GM12878 (cell line): Measurements from ENCODE around the gene LBH. TPM values are rescaled to one million over a fixed set of nuclear protein-coding genes. Genes with fewer than 3 reads are reported as not detected.

Experiments
- ATAC-seq: fragments of 200-7000 bp; cut with Tn5 transposase; 3 replicates; pipeline ENCODE4 v1.9.1; 2020; ENCODE audit warnings: mild to moderate bottlenecking, moderate library complexity
- BruUV-seq: library from RNA; stranded (reverse); fragments of 400-500 nt; replicated peaks from 2 replicates; lab custom pipeline; 2021; lab: Mats Ljungman, UMichigan
- CTCF ChIA-PET: fragments of 300-600 bp; sonication (Branson Sonifier 250); formaldehyde crosslinking; extraction: SDS; loops from one replicate; lab custom pipeline; 2021; ENCODE audit warnings: inconsistent platforms; lab: Yijun Ruan, JAX
- POLR2A ChIA-PET: fragments of 350-600 bp; formaldehyde crosslinking; extraction: SDS; loops from one replicate; lab custom pipeline; 2021; ENCODE audit warnings: inconsistent platforms; lab: Charles Lee
- RAD21 ChIA-PET: fragments of 300-600 bp; sonication (Branson Sonifier 250); formaldehyde crosslinking; loops from one replicate; lab custom pipeline; 2023; ENCODE audit warnings: antibody characterized with exemption; ENCODE audit not compliant: unreplicated experiment; lab: Charles Lee
- SMC1A ChIA-PET: fragments of 300-600 bp; sonication (Branson Sonifier 250); formaldehyde crosslinking; loops from one replicate; lab custom pipeline; 2023; ENCODE audit not compliant: unreplicated experiment, uncharacterized antibody; lab: Charles Lee
- DNase-seq: peaks from one replicate; pipeline ENCODE4 v3.0.0-alpha.2; 2011; ENCODE audit warnings: low read depth, low spot score
- FAIRE-seq: peaks from 3 replicates; lab custom pipeline; 2011; peaks lifted over from hg19 to GRCh38; lab: Jason Lieb, UNC
- H2AFZ ChIP-seq: 2 replicates; pipeline ENCODE4 v1.6.0; 2011; ENCODE audit warnings: low read depth, low read length, control low read depth; ENCODE audit not compliant: control insufficient read depth
- H3K27ac ChIP-seq: 2 replicates; pipeline ENCODE4 v1.5.1; 2011; ENCODE audit warnings: control low read depth; ENCODE audit not compliant: control insufficient read depth, insufficient read depth
- H3K27me3 ChIP-seq, 2 experiments: replicated peaks in 1 of 2; 2 replicates each; pipeline versions ENCODE4 v1.6.0 to v1.6.1; 2011; ENCODE audit warnings: low read length in 1 of 2; ENCODE audit not compliant: control insufficient read depth in 2 of 2, insufficient read depth in 2 of 2
- H3K36me3 ChIP-seq, 2 experiments: 2 replicates each; pipeline ENCODE4 v1.5.1; 2011; ENCODE audit warnings: low read length in 1 of 2; ENCODE audit not compliant: control insufficient read depth in 2 of 2, insufficient read depth in 2 of 2
- H3K4me1 ChIP-seq: 2 replicates; pipeline ENCODE4 v1.6.1; 2011; ENCODE audit warnings: mild to moderate bottlenecking, low read length, moderate library complexity, mixed read lengths; ENCODE audit not compliant: control insufficient read depth, insufficient read depth
- H3K4me2 ChIP-seq: 2 replicates; pipeline ENCODE4 v1.6.0; 2011; ENCODE audit warnings: control low read depth; ENCODE audit not compliant: control insufficient read depth, insufficient read depth
- H3K4me3 ChIP-seq: fragments of 200-600 bp; sonication (generic); 2 replicates; pipeline ENCODE4 v1.5.1; 2016
- H3K79me2 ChIP-seq: 2 replicates; pipeline ENCODE4 v1.6.0; 2011; ENCODE audit warnings: low read length; ENCODE audit not compliant: control insufficient read depth, insufficient read depth
- H3K9ac ChIP-seq: 2 replicates; pipeline ENCODE4 v1.8.0; 2011; ENCODE audit warnings: low read length, control low read depth, mixed read lengths; ENCODE audit not compliant: control insufficient read depth, insufficient read depth
- H3K9me3 ChIP-seq: replicated peaks from 3 replicates; pipeline ENCODE4 v1.5.1; 2011; ENCODE audit warnings: mild to moderate bottlenecking, low read length; ENCODE audit not compliant: control insufficient read depth, insufficient read depth
- H4K20me1 ChIP-seq: 2 replicates; pipeline ENCODE4 v1.6.0; 2011; ENCODE audit not compliant: control insufficient read depth, insufficient read depth
- ATF7 ChIP-seq: fragments of 450-650 bp; IDR thresholded peaks from 2 replicates; pipeline ENCODE4 v1.6.1; 2016; ENCODE audit warnings: low read depth, mild to moderate bottlenecking
- BMI1 ChIP-seq: fragments of 450-650 bp; IDR thresholded peaks from 2 replicates; pipeline ENCODE4 v1.6.1; 2016; ENCODE audit warnings: mild to moderate bottlenecking, moderate library complexity, borderline replicate concordance
- EGR1 ChIP-seq, 2 experiments: IDR thresholded peaks; 1 replicate in 1 of 2; 2 replicates in 1 of 2; pipeline ENCODE4 v1.6.1; 2011 to 2012; ENCODE audit warnings: low read depth in 2 of 2, low read length in 2 of 2, borderline replicate concordance in 1 of 2, mild to moderate bottlenecking in 1 of 2, moderate library complexity in 1 of 2
- ESRRA ChIP-seq: IDR thresholded peaks from 2 replicates; pipeline ENCODE4 v1.6.1; 2012; ENCODE audit warnings: mild to moderate bottlenecking, low read length, improper control_type of control experiment
- ETV6 ChIP-seq, 2 experiments: fragments of 450-650 bp in 1 of 2; IDR thresholded peaks in 1 of 2; conservative IDR thresholded peaks in 1 of 2; 2 replicates each; pipeline ENCODE4 v1.6.1; 2014; ENCODE audit warnings: antibody characterized with exemption in 1 of 2, borderline replicate concordance in 1 of 2, low read depth in 1 of 2, mild to moderate bottlenecking in 1 of 2, moderate library complexity in 1 of 2
- JUNB ChIP-seq: IDR thresholded peaks from 2 replicates; pipeline ENCODE4 v1.6.1; 2016; ENCODE audit warnings: antibody characterized with exemption, mild to moderate bottlenecking
- KAT2A ChIP-seq: conservative IDR thresholded peaks from 2 replicates; pipeline ENCODE4 v1.6.1; 2011; ENCODE audit warnings: low read depth, low read length; ENCODE audit not compliant: control insufficient read depth
- MYB ChIP-seq: fragments of 150-350 bp; IDR thresholded peaks from 2 replicates; pipeline ENCODE4 v1.6.1; 2014; ENCODE audit warnings: mild to moderate bottlenecking, low read depth, low read length, borderline replicate concordance
- NFXL1 ChIP-seq: fragments of 450-650 bp; IDR thresholded peaks from 2 replicates; pipeline ENCODE4 v1.6.1; 2017; ENCODE audit warnings: antibody characterized with exemption, mild to moderate bottlenecking, borderline replicate concordance
- RB1 ChIP-seq: fragments of 450-650 bp; formaldehyde crosslinking; IDR thresholded peaks from 2 replicates; pipeline ENCODE4 v1.6.1; 2017; ENCODE audit warnings: mild to moderate bottlenecking, borderline replicate concordance
- SMARCA5 ChIP-seq: fragments of 450-650 bp; IDR thresholded peaks from 2 replicates; pipeline ENCODE4 v1.6.1; 2017; ENCODE audit warnings: mild to moderate bottlenecking
- TBL1XR1 ChIP-seq: IDR thresholded peaks from 2 replicates; pipeline ENCODE4 v1.6.1; 2012; ENCODE audit warnings: low read depth, low read length, improper control_type of control experiment
- TCF7 ChIP-seq: IDR thresholded peaks from 2 replicates; pipeline ENCODE4 v1.6.1; 2014; ENCODE audit warnings: antibody characterized with exemption, borderline replicate concordance
- WGBS: methylation state at CpG from one replicate; pipeline ENCODE4 v1.1.6; 2016; ENCODE audit warnings: low lambda C conversion rate; ENCODE audit not compliant: insufficient replicate concordance, insufficient coverage; ENCODE audit errors: missing lambda C conversion rate; 5-methylcytosine and 5-hydroxymethylcytosine counted together
- in situ Hi-C: fragments of 300-500 bp; cut with MboI; formaldehyde crosslinking; loops from 9 replicates; pipeline ENCODE4 v1.14.3; 2018; ENCODE audit warnings: mixed read lengths
- intact Hi-C: fragments of 100-400 bp; cut with micrococcal nuclease; formaldehyde crosslinking; loops from one replicate; pipeline ENCODE4 v1.14.2; 2022; ENCODE audit not compliant: unreplicated experiment
- polyA plus RNA-seq, 11 experiments: library from polyadenylated mRNA; depleted of rRNA in 4 of 11; unstranded in 6 of 11; stranded (reverse) in 5 of 11; fragments of >200 nt; fragmentation: Nextera tagmentation in 4 of 11; fragmentation: Illumina TruSeq in 1 of 11; extraction: Ambion mirVana in 4 of 11; extraction: Trizol in 1 of 11; gene quantifications; 1 replicate in 1 of 11; 2 replicates in 10 of 11; pipeline versions ENCODE4 v1.2.1 to v1.2.3, GENCODE V29; 2011 to 2016; ENCODE audit warnings: inconsistent platforms in 2 of 11, missing spikeins in 2 of 11, low read depth in 1 of 11
- total RNA-seq, 4 experiments: library from RNA; depleted of rRNA in 3 of 4; stranded (reverse); fragments of >200 nt in 3 of 4; fragmentation: Illumina TruSeq in 1 of 4; extraction: Trizol in 1 of 4; gene quantifications; 2 replicates each; pipeline versions ENCODE4 v1.2.1 to v1.2.3, GENCODE V29; 2013 to 2021
- TF ChIP-seq, protein P1 (sequence below): fragments of 450-650 bp; IDR thresholded peaks from 2 replicates; pipeline ENCODE4 v1.6.1; 2017; ENCODE audit warnings: mild to moderate bottlenecking, moderate library complexity
- TF ChIP-seq, protein P2 (sequence below): IDR thresholded peaks from 2 replicates; pipeline ENCODE4 v1.6.1; 2012; ENCODE audit warnings: improper control_type of control experiment, low read depth, low read length; ENCODE audit not compliant: insufficient replicate concordance

Gene LBH
- total and polyA plus RNA-seq, 10 of the 15 experiments (the other 5 are each of a cell fraction or from before 2014, with no cell fraction given), result 9.3 to 133 (median 34.1) TPM

DNA sequence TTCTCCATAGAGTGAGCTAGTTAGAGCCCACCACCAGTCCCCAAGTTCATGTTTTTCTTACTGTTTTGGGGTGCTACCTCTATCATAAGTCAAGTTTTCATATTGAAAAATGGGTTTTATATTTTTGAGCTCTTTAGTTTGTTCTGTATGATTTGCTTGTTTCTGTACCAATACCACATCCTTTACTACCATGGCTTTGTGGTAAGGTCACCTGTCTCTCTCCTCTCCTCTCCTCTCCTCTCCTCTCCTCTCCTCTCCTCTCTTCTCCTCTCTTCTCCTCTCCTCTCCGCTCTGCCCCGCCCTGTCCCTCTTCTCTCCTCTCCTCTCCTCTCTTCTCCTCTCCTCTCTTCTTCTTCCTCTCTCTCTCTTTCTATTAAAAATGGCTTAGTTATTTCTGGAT lies 22.1 kb upstream of the LBH start:
- BruUV-seq, result no TSS peak
- H4K20me1 ChIP-seq, result no peaks in the 10 kb centered on the region; the same call in 1 of the 2 replicates
- no peaks in the 10 kb centered on the region for H3K36me3 ChIP-seq
- H3K4me1 ChIP-seq, result peaks cover 2% of the 10 kb centered on the region
- no peak overlapping the region for H2AFZ ChIP-seq
- in situ Hi-C loops (loop anchor here (5.0 kb wide), 1 partner anchor 498 kb away; no protein-coding TSS in a partner anchor), intact Hi-C loops (loop anchor here (5.0 kb wide), 3 partner anchors 42 to 483 kb away; partner anchors contain the start of gene LCLAT1)
- no peaks in the 10 kb centered on the region for H3K79me2 ChIP-seq
- no peak; the same call in 2 of the 3 replicates for ATAC-seq
- CTCF ChIA-PET, result interaction anchor here (0.6 to 9.8 kb wide), 59 partner anchors 8 to 801 kb away, joined by 3 to 334 read pairs (median 5); partner anchors contain the start of genes LBH and LCLAT1
- H3K27ac ChIP-seq, result no peak overlapping the region
- no peak overlapping the region for H3K4me3 ChIP-seq
- no peak overlapping the region for H3K4me2 ChIP-seq
- 70% methylated on average over 2 of the region's 2 CpGs for WGBS
- SMC1A ChIA-PET, result interaction anchor here (0.6 to 12.7 kb wide), 57 partner anchors 9 to 502 kb away, joined by 3 to 444 read pairs (median 5); partner anchors contain the start of genes LBH and LCLAT1
- H3K9me3 ChIP-seq, result no peaks in the 10 kb centered on the region
- POLR2A ChIA-PET, result interaction anchor here (0.7 to 2.8 kb wide), 13 partner anchors 9 to 503 kb away, joined by 3 to 12 read pairs (median 4); partner anchors contain the start of gene LBH
- no peak for DNase-seq
- no peaks in the 10 kb centered on the region; a peak in 1 of 4 replicates for H3K27me3 ChIP-seq
- FAIRE-seq, result no peak
- RAD21 ChIA-PET, result interaction anchor here (0.7 to 9.8 kb wide), 26 partner anchors 8 to 961 kb away, joined by 3 to 322 read pairs (median 8); partner anchors contain the start of genes LBH and LCLAT1
- no peak overlapping the region for H3K9ac ChIP-seq
- TF ChIP-seq TBL1XR1 (no peak), NFXL1 (no peak), RB1 (no peak), TCF7 (no peak), ATF7 (no peak), BMI1 (no peak), EGR1 (IDR thresholded peaks at IDR 0.05; ENCODE audit: borderline replicate concordance in 1 of 2, low read depth in 2 of 2, low read length in 2 of 2) (no peak), ESRRA (no peak), MYB (no peak), KAT2A (no peak), SMARCA5 (no peak), JUNB (no peak), ETV6 (conservative IDR thresholded peaks at IDR 0.05 in 1 of 2, IDR thresholded peaks at IDR 0.05 in 1 of 2; ENCODE audit: borderline replicate concordance in 1 of 2, low read depth in 1 of 2) (no peak)
- TF ChIP-seq, protein P1, sequence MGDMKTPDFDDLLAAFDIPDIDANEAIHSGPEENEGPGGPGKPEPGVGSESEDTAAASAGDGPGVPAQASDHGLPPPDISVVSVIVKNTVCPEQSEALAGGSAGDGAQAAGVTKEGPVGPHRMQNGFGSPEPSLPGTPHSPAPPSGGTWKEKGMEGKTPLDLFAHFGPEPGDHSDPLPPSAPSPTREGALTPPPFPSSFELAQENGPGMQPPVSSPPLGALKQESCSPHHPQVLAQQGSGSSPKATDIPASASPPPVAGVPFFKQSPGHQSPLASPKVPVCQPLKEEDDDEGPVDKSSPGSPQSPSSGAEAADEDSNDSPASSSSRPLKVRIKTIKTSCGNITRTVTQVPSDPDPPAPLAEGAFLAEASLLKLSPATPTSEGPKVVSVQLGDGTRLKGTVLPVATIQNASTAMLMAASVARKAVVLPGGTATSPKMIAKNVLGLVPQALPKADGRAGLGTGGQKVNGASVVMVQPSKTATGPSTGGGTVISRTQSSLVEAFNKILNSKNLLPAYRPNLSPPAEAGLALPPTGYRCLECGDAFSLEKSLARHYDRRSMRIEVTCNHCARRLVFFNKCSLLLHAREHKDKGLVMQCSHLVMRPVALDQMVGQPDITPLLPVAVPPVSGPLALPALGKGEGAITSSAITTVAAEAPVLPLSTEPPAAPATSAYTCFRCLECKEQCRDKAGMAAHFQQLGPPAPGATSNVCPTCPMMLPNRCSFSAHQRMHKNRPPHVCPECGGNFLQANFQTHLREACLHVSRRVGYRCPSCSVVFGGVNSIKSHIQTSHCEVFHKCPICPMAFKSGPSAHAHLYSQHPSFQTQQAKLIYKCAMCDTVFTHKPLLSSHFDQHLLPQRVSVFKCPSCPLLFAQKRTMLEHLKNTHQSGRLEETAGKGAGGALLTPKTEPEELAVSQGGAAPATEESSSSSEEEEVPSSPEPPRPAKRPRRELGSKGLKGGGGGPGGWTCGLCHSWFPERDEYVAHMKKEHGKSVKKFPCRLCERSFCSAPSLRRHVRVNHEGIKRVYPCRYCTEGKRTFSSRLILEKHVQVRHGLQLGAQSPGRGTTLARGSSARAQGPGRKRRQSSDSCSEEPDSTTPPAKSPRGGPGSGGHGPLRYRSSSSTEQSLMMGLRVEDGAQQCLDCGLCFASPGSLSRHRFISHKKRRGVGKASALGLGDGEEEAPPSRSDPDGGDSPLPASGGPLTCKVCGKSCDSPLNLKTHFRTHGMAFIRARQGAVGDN, result no peak
- TF ChIP-seq, protein P2, sequence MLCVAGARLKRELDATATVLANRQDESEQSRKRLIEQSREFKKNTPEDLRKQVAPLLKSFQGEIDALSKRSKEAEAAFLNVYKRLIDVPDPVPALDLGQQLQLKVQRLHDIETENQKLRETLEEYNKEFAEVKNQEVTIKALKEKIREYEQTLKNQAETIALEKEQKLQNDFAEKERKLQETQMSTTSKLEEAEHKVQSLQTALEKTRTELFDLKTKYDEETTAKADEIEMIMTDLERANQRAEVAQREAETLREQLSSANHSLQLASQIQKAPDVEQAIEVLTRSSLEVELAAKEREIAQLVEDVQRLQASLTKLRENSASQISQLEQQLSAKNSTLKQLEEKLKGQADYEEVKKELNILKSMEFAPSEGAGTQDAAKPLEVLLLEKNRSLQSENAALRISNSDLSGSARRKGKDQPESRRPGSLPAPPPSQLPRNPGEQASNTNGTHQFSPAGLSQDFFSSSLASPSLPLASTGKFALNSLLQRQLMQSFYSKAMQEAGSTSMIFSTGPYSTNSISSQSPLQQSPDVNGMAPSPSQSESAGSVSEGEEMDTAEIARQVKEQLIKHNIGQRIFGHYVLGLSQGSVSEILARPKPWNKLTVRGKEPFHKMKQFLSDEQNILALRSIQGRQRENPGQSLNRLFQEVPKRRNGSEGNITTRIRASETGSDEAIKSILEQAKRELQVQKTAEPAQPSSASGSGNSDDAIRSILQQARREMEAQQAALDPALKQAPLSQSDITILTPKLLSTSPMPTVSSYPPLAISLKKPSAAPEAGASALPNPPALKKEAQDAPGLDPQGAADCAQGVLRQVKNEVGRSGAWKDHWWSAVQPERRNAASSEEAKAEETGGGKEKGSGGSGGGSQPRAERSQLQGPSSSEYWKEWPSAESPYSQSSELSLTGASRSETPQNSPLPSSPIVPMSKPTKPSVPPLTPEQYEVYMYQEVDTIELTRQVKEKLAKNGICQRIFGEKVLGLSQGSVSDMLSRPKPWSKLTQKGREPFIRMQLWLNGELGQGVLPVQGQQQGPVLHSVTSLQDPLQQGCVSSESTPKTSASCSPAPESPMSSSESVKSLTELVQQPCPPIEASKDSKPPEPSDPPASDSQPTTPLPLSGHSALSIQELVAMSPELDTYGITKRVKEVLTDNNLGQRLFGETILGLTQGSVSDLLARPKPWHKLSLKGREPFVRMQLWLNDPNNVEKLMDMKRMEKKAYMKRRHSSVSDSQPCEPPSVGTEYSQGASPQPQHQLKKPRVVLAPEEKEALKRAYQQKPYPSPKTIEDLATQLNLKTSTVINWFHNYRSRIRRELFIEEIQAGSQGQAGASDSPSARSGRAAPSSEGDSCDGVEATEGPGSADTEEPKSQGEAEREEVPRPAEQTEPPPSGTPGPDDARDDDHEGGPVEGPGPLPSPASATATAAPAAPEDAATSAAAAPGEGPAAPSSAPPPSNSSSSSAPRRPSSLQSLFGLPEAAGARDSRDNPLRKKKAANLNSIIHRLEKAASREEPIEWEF, result no peak
